SK-N-SH treated with all-trans-retinoic acid at 6 μM for 48 hours (cell line): ENCODE measurements around the gene AKAP6.

Experiments
- ARNTL ChIP-seq: fragments of 450-650 bp; formaldehyde crosslinking; IDR thresholded peaks from 2 replicates; pipeline ENCODE4 v1.5.0; 2020; ENCODE audit warnings: low read depth, mild to moderate bottlenecking, moderate library complexity, borderline replicate concordance
- BACH2 ChIP-seq: fragments of 250-450 bp; sonication (Bioruptor Pico); IDR thresholded peaks from 2 replicates; pipeline ENCODE4 v1.9.0; 2021; ENCODE audit warnings: mild to moderate bottlenecking, borderline replicate concordance
- CSDC2 ChIP-seq: fragments of 250-450 bp; sonication (Bioruptor Pico); IDR thresholded peaks from 2 replicates; pipeline ENCODE4 v1.5.0; 2020; ENCODE audit warnings: mild to moderate bottlenecking, moderate library complexity
- ESRRG ChIP-seq: fragments of 250-450 bp; sonication (Bioruptor Pico); IDR thresholded peaks from 2 replicates; pipeline ENCODE4 v1.6.1; 2021; ENCODE audit warnings: mild to moderate bottlenecking
- ISL1 ChIP-seq: fragments of 250-450 bp; sonication (Bioruptor Pico); IDR thresholded peaks from 2 replicates; pipeline ENCODE4 v2.1.2; 2022; ENCODE audit warnings: mild to moderate bottlenecking, moderate library complexity
- OSR1 ChIP-seq: fragments of 250-450 bp; sonication (Bioruptor Pico); IDR thresholded peaks from 2 replicates; pipeline ENCODE4 v1.8.0; 2022; ENCODE audit warnings: moderate library complexity, mild to moderate bottlenecking, inconsistent platforms
- PATZ1 ChIP-seq: fragments of 250-450 bp; sonication (Bioruptor Pico); IDR thresholded peaks from 2 replicates; pipeline ENCODE4 v1.8.0; 2020; ENCODE audit warnings: mild to moderate bottlenecking, moderate library complexity, borderline replicate concordance
- PPARA ChIP-seq: fragments of 250-450 bp; sonication (Bioruptor Pico); IDR thresholded peaks from 2 replicates; pipeline ENCODE4 v1.5.0; 2020; ENCODE audit warnings: mild to moderate bottlenecking, borderline replicate concordance
- RARB ChIP-seq: fragments of 250-450 bp; sonication (Bioruptor Pico); IDR thresholded peaks from 2 replicates; pipeline ENCODE4 v1.8.0; 2021; ENCODE audit warnings: mild to moderate bottlenecking, moderate library complexity
- TCF4 ChIP-seq: fragments of 250-450 bp; sonication (Bioruptor Pico); IDR thresholded peaks from 2 replicates; pipeline ENCODE4 v1.8.0; 2021; ENCODE audit warnings: mild to moderate bottlenecking, moderate library complexity, borderline replicate concordance
- ZFP30 ChIP-seq: fragments of 450-650 bp; formaldehyde crosslinking; IDR thresholded peaks from 2 replicates; pipeline ENCODE4 v1.5.0; 2022; ENCODE audit warnings: mild to moderate bottlenecking, moderate library complexity

GRCh38 chr14:32650665-32651064 is 321.6 kb downstream of the AKAP6 start:
- no peak for TF ChIP-seq BACH2
- TF ChIP-seq ESRRG (CRISPR knock-in tag), result no peak
- no peak for TF ChIP-seq RARB (CRISPR knock-in tag)
- no peak for TF ChIP-seq ISL1
- TF ChIP-seq PATZ1 (CRISPR knock-in tag), result no peak
- no peak for TF ChIP-seq ARNTL
- no peak for TF ChIP-seq OSR1 (CRISPR knock-in tag)
- TF ChIP-seq ZFP30 (CRISPR knock-in tag), result no peak
- TF ChIP-seq CSDC2 (CRISPR knock-in tag), result no peak
- TF ChIP-seq TCF4 (CRISPR knock-in tag), result no peak
- TF ChIP-seq PPARA, result no peak
